T-cell (primary cell): Measurements from ENCODE around the gene INTU. TPM values are rescaled to one million over a fixed set of nuclear protein-coding genes. Genes with fewer than 3 reads are reported as not detected.

Experiments
- ATAC-seq, 4 experiments: fragments of 200-7000 bp in 3 of 4; fragments of 150-1000 bp in 1 of 4; cut with Tn5 transposase; replicated peaks in 1 of 4; 1 replicate in 3 of 4; 2 replicates in 1 of 4; pipeline ENCODE4 v1.10.0; 2021; ENCODE audit warnings: moderate library complexity in 3 of 4, mild to moderate bottlenecking in 2 of 4, moderate number of reproducible peaks in 1 of 4
- CTCF ChIA-PET, 2 donors: fragments of 300-600 bp; sonication (Branson Sonifier 250); formaldehyde crosslinking; loops; one replicate each; lab custom pipeline; 2022; ENCODE audit warnings: antibody characterized with exemption in 2 of 2; lab: Charles Lee
- POLR2A ChIA-PET, 2 donors: fragments of 300-600 bp; sonication (Branson Sonifier 250); formaldehyde crosslinking; loops; one replicate each; lab custom pipeline; 2022; ENCODE audit warnings: antibody characterized with exemption in 2 of 2; lab: Charles Lee
- DNase-seq, 35 experiments: peaks; one replicate each; pipeline versions ENCODE4 v3.0.0 to v3.0.0-alpha.2; 2013 to 2023
- H3K27ac ChIP-seq: one replicate; pipeline ENCODE4 v1.5.1; 2013; ENCODE audit warnings: low read length
- H3K27me3 ChIP-seq, 2 experiments: replicated peaks in 1 of 2; 1 replicate in 1 of 2; 2 replicates in 1 of 2; pipeline versions ENCODE4 v1.6.1 to v1.7.0; 2013; ENCODE audit warnings: low read length in 1 of 2, mixed read lengths in 1 of 2; ENCODE audit not compliant: control insufficient read depth in 2 of 2, insufficient read depth in 2 of 2; ENCODE audit errors: extremely low read depth in 1 of 2
- H3K36me3 ChIP-seq, 2 donors: 1 replicate in 1 of 2; 2 replicates in 1 of 2; pipeline versions ENCODE4 v1.6.1 to v1.7.0; 2013; ENCODE audit warnings: low read length in 1 of 2; ENCODE audit not compliant: control insufficient read depth in 2 of 2, insufficient read depth in 1 of 2; ENCODE audit errors: extremely low read depth in 1 of 2
- H3K4me1 ChIP-seq, 2 experiments: 1 replicate in 1 of 2; 2 replicates in 1 of 2; pipeline versions ENCODE4 v1.6.1 to v1.7.0; 2013; ENCODE audit warnings: low read length in 2 of 2, mixed read lengths in 1 of 2; ENCODE audit not compliant: insufficient read depth in 2 of 2, control insufficient read depth in 1 of 2; ENCODE audit errors: extremely low read depth in 1 of 2
- H3K4me3 ChIP-seq, 2 donors: 1 replicate in 1 of 2; 2 replicates in 1 of 2; pipeline versions ENCODE4 v1.5.1 to v1.7.0; 2013; ENCODE audit warnings: mild to moderate bottlenecking in 2 of 2, low read length in 1 of 2, moderate library complexity in 1 of 2; ENCODE audit not compliant: control insufficient read depth in 1 of 2; ENCODE audit errors: extremely low read depth in 1 of 2
- H3K9me3 ChIP-seq: 2 replicates; pipeline ENCODE4 v1.7.0; 2013
- H3K27ac Mint-ChIP-seq, 2 donors: one replicate each; pipeline ENCODE4 v1.8.0; 2020 to 2021; ENCODE audit warnings: mild to moderate bottlenecking in 2 of 2, mixed read lengths in 2 of 2
- H3K27me3 Mint-ChIP-seq, 2 donors: one replicate each; pipeline ENCODE4 v1.8.0; 2021 to 2022; ENCODE audit warnings: mixed read lengths in 2 of 2
- H3K36me3 Mint-ChIP-seq: one replicate; pipeline ENCODE4 v1.8.0; 2021; ENCODE audit warnings: mixed read lengths
- H3K4me1 Mint-ChIP-seq, 3 donors: one replicate each; pipeline ENCODE4 v1.8.0; 2020 to 2022; ENCODE audit warnings: mixed read lengths in 3 of 3, mild to moderate bottlenecking in 1 of 3
- H3K4me3 Mint-ChIP-seq, 3 donors: one replicate each; pipeline ENCODE4 v1.8.0; 2020 to 2022; ENCODE audit warnings: mild to moderate bottlenecking in 3 of 3, mixed read lengths in 3 of 3, moderate library complexity in 3 of 3
- H3K9me3 Mint-ChIP-seq, 3 donors: one replicate each; pipeline ENCODE4 v1.8.0; 2020 to 2022; ENCODE audit warnings: mixed read lengths in 3 of 3
- WGBS: methylation state at CpG from one replicate; pipeline ENCODE4 v1.1.5; 2013; ENCODE audit warnings: missing lambda C conversion rate; ENCODE audit not compliant: insufficient coverage; 5-methylcytosine and 5-hydroxymethylcytosine counted together
- total RNA-seq, 35 experiments: library from RNA in 6 of 35; stranded (reverse) in 6 of 35; fragments of 120-200 nt in 1 of 35; gene quantifications; one replicate each; pipeline versions ENCODE4 v1.2.1 to v1.2.4 and lab custom pipeline; 2013 to 2026

INTU gene
- total RNA-seq, 5 donors from 2014 or later (not counting 1 experiment from before 2014, with no cell fraction given), result 0.13 to 0.44 (median 0.19) TPM; not detected in 2

- no peaks in the 10 kb centered on the region for H3K9me3 ChIP-seq
- no peak within 1 kb of the TSS for H3K27ac Mint-ChIP-seq
- CTCF ChIA-PET, result no interaction called here
- H3K36me3 Mint-ChIP-seq, result no peaks in the 10 kb centered on the region
- 91% methylated on average over 51 of the region's 64 CpGs for WGBS
- H3K27me3 Mint-ChIP-seq, result peaks cover 2 to 4% of the 10 kb centered on the region in 2 donors
- no peaks in the 10 kb centered on the region for H3K4me1 ChIP-seq
- POLR2A ChIA-PET, result no interaction called here
- no peak within 1 kb of the TSS for H3K4me3 ChIP-seq
- no peak within 1 kb of the TSS for H3K4me3 Mint-ChIP-seq
- DNase-seq, result no peak
- no peaks in the 10 kb centered on the region for H3K9me3 Mint-ChIP-seq
- no peak for ATAC-seq
- no peaks in the 10 kb centered on the region for H3K36me3 ChIP-seq
- no peaks in the 10 kb centered on the region for H3K27me3 ChIP-seq
- H3K4me1 Mint-ChIP-seq, result no peaks in the 10 kb centered on the region
- no peak within 1 kb of the TSS for H3K27ac ChIP-seq
Observed at GRCh38 chr4:127730142-127730913, 97.6 kb downstream of the INTU start, which contains the start of gene SLC25A31. Gene SLC25A31, plus strand, starts transcription at chr4:127730400. Its CDS starts 146 bp downstream, at chr4:127730546.

GRCh38 chr4:127731406-127731805 is 98.6 kb downstream of the INTU start:
- 95% methylated on average over 13 of the region's 19 CpGs for WGBS
- H3K4me1 ChIP-seq, result no peaks in the 10 kb centered on the region
- H3K4me3 ChIP-seq, result no peak overlapping the region
- ATAC-seq (no peak), DNase-seq (no peak)
- no peak overlapping the region for H3K27ac ChIP-seq
- Mint-ChIP-seq H3K9me3 (no peaks in the 10 kb centered on the region), H3K27me3 (peaks cover 2 to 4% of the 10 kb centered on the region in 2 donors), H3K36me3 (no peaks in the 10 kb centered on the region), H3K27ac (no peak overlapping the region), H3K4me3 (no peak overlapping the region), H3K4me1 (no peaks in the 10 kb centered on the region)
- no peaks in the 10 kb centered on the region for H3K9me3 ChIP-seq
- ChIA-PET POLR2A (no interaction called here), CTCF (interaction anchor here in 1 of 2 donors (0.7 kb wide), 1 partner anchor 1405 kb away, joined by 5 read pairs; no protein-coding TSS in a partner anchor)
- no peaks in the 10 kb centered on the region for H3K27me3 ChIP-seq
- H3K36me3 ChIP-seq, result no peaks in the 10 kb centered on the region

- H3K4me3 ChIP-seq, result no peak overlapping the region
- no peak overlapping the region for H3K27ac Mint-ChIP-seq
- 40% methylated on average over 1 of the region's 8 CpGs for WGBS
- peaks cover 0 to 4% of the 10 kb centered on the region in 2 donors for H3K27me3 Mint-ChIP-seq
- no peaks in the 10 kb centered on the region for H3K4me1 Mint-ChIP-seq
- DNase-seq (peak in 1 of 35 experiments; percentile 9), ATAC-seq (no peak)
- H3K27ac ChIP-seq, result no peak overlapping the region
- H3K27me3 ChIP-seq, result no peaks in the 10 kb centered on the region
- H3K36me3 ChIP-seq, result no peaks in the 10 kb centered on the region
- H3K36me3 Mint-ChIP-seq, result no peaks in the 10 kb centered on the region
- H3K4me3 Mint-ChIP-seq, result no peak overlapping the region
- ChIA-PET POLR2A (no interaction called here), CTCF (interaction anchor here (0.6 to 1.0 kb wide), 4 partner anchors 9 to 125 kb away, joined by 3 to 4 read pairs (median 3); no protein-coding TSS in a partner anchor)
- H3K9me3 Mint-ChIP-seq, result no peaks in the 10 kb centered on the region
- H3K9me3 ChIP-seq, result no peaks in the 10 kb centered on the region
- H3K4me1 ChIP-seq, result no peaks in the 10 kb centered on the region
Observed at GRCh38 chr4:127732623-127733328, 100.0 kb downstream of the INTU start.

- no peaks in the 10 kb centered on the region for H3K9me3 Mint-ChIP-seq
- no peak overlapping the region for H3K27ac ChIP-seq
- POLR2A ChIA-PET, result no interaction called here
- H3K27me3 Mint-ChIP-seq, result peaks cover 0 to 17% of the 10 kb centered on the region in 2 donors
- no peak overlapping the region for H3K4me3 Mint-ChIP-seq
- no peaks in the 10 kb centered on the region for H3K36me3 ChIP-seq
- no peaks in the 10 kb centered on the region for H3K4me1 Mint-ChIP-seq
- no peak for DNase-seq
- H3K27me3 ChIP-seq, result no peaks in the 10 kb centered on the region
- 100% methylated on average over 1 of the region's 2 CpGs for WGBS
- no peak overlapping the region for H3K4me3 ChIP-seq
- CTCF ChIA-PET, result no interaction called here
- H3K4me1 ChIP-seq, result no peaks in the 10 kb centered on the region
- no peak for ATAC-seq
- H3K9me3 ChIP-seq, result no peaks in the 10 kb centered on the region
- no peak overlapping the region for H3K27ac Mint-ChIP-seq
- no peaks in the 10 kb centered on the region for H3K36me3 Mint-ChIP-seq
Observed at GRCh38 chr4:127734976-127735375, 102.2 kb downstream of the INTU start.

- Mint-ChIP-seq H3K4me1 (no peaks in the 10 kb centered on the region), H3K4me3 (no peak overlapping the region), H3K27ac (no peak overlapping the region), H3K36me3 (no peaks in the 10 kb centered on the region), H3K9me3 (peaks cover 0 to 3% (median under 1%) of the 10 kb centered on the region in 3 donors), H3K27me3 (peaks cover 3 to 20% of the 10 kb centered on the region in 2 donors)
- DNase-seq, result no peak
- POLR2A ChIA-PET, result no interaction called here
- H3K9me3 ChIP-seq, result no peaks in the 10 kb centered on the region
- H3K4me1 ChIP-seq, result no peaks in the 10 kb centered on the region
- H3K27ac ChIP-seq, result no peak overlapping the region
- no peaks in the 10 kb centered on the region for H3K27me3 ChIP-seq
- H3K4me3 ChIP-seq, result no peak overlapping the region
- CTCF ChIA-PET, result no interaction called here
- no peaks in the 10 kb centered on the region for H3K36me3 ChIP-seq
- ATAC-seq, result no peak
- no CpG with 5 or more reads among the region's 4 CpGs for WGBS
Observed at GRCh38 chr4:127737295-127737694, 104.5 kb downstream of the INTU start.

GRCh38 chr4:127741247-127741646 is 108.5 kb downstream of the INTU start:
- Histone ChIP-seq H3K27ac (no peak overlapping the region), H3K4me3 (no peak overlapping the region), H3K36me3 (no peaks in the 10 kb centered on the region), H3K9me3 (no peaks in the 10 kb centered on the region), H3K27me3 (no peaks in the 10 kb centered on the region), H3K4me1 (no peaks in the 10 kb centered on the region)
- POLR2A ChIA-PET, result no interaction called here
- peaks cover 0 to 8% (median 6%) of the 10 kb centered on the region in 3 donors for H3K9me3 Mint-ChIP-seq
- H3K27ac Mint-ChIP-seq, result no peak overlapping the region
- H3K4me1 Mint-ChIP-seq, result no peaks in the 10 kb centered on the region
- H3K27me3 Mint-ChIP-seq, result peaks cover 4 to 28% of the 10 kb centered on the region in 2 donors
- H3K36me3 Mint-ChIP-seq, result no peaks in the 10 kb centered on the region
- CTCF ChIA-PET, result no interaction called here
- no CpG with 5 or more reads among the region's 1 CpG for WGBS
- H3K4me3 Mint-ChIP-seq, result no peak overlapping the region
- no peak for DNase-seq
- no peak for ATAC-seq
